ENCODE measurements around the gene CPS1.

The CPS1 gene

DNA sequence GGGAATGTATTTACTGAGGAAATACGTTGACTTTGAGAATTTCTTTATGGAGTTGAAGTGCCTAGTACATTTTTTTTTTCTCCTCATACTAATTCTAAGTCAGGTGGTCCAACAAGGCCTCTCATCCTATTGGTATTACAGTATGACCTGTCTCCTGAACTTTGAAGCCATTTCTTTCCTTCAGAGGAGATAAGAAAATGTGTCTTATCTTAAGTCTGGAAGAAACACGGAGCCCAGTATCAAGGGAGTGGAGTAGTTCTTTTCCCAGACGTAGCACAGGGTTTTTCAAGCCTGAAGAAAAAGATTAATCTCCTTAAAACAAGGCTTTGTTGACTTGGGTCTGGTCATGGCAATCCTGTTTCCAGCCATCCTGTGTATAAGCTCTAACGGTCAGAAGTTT, 11.6 kb upstream of the CPS1 start:
- DNase-seq (ENCODE audit: low read depth), result no peak
- H3K4me3 ChIP-seq (ENCODE audit: low read depth, low read length), result no peak overlapping the region
- TF ChIP-seq CTCF (conservative IDR thresholded peaks at IDR 0.05; ENCODE audit: low read depth, low read length), result no peak

- peak; percentile 25 for DNase-seq (ENCODE audit: low read depth)
- no peak overlapping the region for H3K4me3 ChIP-seq (ENCODE audit: low read depth, low read length)
- no peak for TF ChIP-seq CTCF (conservative IDR thresholded peaks at IDR 0.05; ENCODE audit: low read depth, low read length)
Measured at GRCh38 chr2:210546424-210547208, 9.8 kb upstream of the CPS1 start.

DNA sequence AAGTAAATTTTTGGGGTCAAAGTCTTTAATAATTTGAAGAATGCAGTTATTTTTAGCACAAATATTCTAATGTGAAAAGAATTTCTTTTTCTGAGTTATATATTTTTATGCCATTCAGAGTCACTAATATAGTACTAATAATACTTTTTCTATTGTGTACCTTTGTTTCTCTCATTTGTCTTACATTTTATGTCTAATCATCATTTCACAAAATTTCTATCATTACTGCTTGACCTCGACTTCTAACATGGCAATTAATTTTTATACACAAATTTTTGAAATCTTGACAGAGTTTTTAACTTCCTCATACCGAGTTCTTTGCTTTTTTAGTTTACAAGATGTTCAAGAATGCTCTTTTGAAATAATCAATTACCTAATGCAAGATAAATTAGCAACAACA, 8.4 kb upstream of the CPS1 start:
- no peak overlapping the region for H3K4me3 ChIP-seq (ENCODE audit: low read depth, low read length)
- DNase-seq (ENCODE audit: low read depth), result no peak

DNA sequence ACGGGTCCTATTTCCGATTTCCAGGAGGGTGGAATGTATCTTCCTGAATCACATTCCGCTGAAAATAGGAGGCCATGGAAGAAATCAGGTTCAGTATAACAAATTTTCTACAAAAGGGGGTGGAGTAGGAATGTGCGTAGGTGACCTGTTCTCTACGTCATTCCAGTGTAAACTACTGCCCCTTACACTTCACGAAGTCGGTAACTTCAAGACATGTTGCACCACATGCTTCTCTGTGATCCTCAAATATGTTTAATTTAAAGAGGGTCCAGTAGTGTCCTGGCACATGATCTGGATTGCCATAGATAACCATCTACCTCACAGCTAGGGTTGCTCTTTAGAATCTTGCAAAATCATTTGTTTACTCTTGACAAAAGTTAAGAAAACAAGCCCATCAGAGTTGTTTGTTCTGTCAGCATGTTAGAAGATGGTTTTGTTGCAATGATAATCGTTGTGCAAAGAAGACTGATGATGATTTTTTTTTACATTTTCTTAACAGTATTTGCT, 7.5 kb upstream of the CPS1 start:
- TF ChIP-seq CTCF (conservative IDR thresholded peaks at IDR 0.05; ENCODE audit: low read depth, low read length), result no peak
- no peak overlapping the region for H3K4me3 ChIP-seq (ENCODE audit: low read depth, low read length)
- no peak for DNase-seq (ENCODE audit: low read depth)

More for the DNA sequence above, 8.4 kb upstream of the CPS1 start:
- TF ChIP-seq CTCF (conservative IDR thresholded peaks at IDR 0.05; ENCODE audit: low read depth, low read length), result no peak

DNA sequence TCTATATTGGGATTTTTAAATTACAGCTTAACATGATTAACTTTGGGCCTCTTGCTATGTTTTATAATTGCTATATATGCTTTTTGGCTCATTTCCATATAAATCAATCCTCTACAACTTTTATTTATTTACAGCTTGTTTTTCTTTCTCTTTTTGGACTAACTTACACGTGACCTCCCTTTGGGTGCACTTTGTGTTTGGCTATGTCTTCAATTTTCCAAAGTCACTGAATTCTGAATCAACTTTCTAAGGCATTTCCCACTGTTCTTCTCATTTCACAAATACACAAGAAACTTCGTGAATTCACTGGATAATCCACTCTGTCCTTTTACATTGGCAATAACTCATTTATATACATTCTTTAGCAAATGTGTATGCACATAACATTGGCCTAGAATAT, 5.4 kb upstream of the CPS1 start:
- H3K4me3 ChIP-seq (ENCODE audit: low read depth, low read length), result no peak overlapping the region
- TF ChIP-seq CTCF (conservative IDR thresholded peaks at IDR 0.05; ENCODE audit: low read depth, low read length), result no peak

DNA sequence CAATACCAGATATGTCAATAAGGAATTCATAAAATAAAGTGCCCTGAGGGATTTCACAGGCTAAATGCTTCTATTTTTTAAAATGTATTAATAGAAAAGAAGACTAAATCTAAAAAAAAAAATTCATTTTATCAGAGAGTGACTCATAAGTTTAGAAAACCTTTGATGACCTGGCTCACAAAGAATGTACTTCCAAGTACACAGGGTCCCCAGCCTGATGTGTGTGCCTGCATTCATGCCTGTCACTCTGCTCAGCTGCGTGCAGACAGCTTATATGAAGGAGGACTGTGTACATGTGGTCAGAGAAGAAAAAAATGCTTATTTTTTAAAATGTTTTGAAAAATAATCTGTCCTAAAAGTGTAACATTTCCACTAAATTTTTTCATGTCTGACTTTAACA, 3.0 kb upstream of the CPS1 start:
- no peak for TF ChIP-seq CTCF (conservative IDR thresholded peaks at IDR 0.05; ENCODE audit: low read depth, low read length)
- no peak overlapping the region for H3K4me3 ChIP-seq (ENCODE audit: low read depth, low read length)
- DNase-seq (ENCODE audit: low read depth), result peak; percentile 40

More for the DNA sequence above, 5.4 kb upstream of the CPS1 start:
- no peak for DNase-seq (ENCODE audit: low read depth)

DNA sequence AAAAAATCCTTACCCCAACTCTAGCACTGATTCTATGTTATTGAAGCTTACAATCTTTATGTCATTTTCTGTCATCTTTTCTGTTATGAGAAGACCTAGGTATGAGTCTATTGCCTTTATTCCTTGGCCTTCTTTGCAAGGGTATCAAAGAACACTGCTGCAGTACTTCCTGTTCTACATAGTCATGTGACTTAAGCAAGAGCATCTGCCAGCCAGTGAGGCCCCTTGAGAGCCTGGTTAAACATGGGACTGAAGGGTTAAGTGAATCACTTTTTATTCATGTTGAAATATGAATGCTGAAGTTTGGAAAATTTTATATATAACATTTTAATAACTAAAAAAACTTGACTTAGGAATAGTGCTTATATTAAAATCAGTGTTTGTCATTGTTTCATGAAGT, 844 bp upstream of the CPS1 start:
- no peak for TF ChIP-seq CTCF (conservative IDR thresholded peaks at IDR 0.05; ENCODE audit: low read depth, low read length)
- no peak for DNase-seq (ENCODE audit: low read depth)
- H3K4me3 ChIP-seq (ENCODE audit: low read depth, low read length), result no peak overlapping the region
